Transverse colon (tissue), 4 donors: ENCODE measurements around the gene CAPN12. TPM values are rescaled to one million over a fixed set of nuclear protein-coding genes. Genes with fewer than 3 reads are reported as not detected.

Experiments
- DNase-seq: peaks from one replicate; pipeline ENCODE4 v3.0.0-alpha.2; 2019
- H3K27ac ChIP-seq, 4 donors: fragments of 200-600 bp; sonication (generic); 2 replicates each; pipeline ENCODE4 v1.5.1; 2016 to 2018; ENCODE audit warnings: inconsistent platforms in 4 of 4
- H3K27me3 ChIP-seq: fragments of 200-600 bp; sonication (generic); 2 replicates; pipeline ENCODE4 v1.5.1; 2017; ENCODE audit warnings: inconsistent platforms
- H3K36me3 ChIP-seq, 4 donors: fragments of 200-600 bp; sonication (generic); 2 replicates each; pipeline ENCODE4 v1.5.1; 2017 to 2019; ENCODE audit warnings: inconsistent platforms in 4 of 4
- H3K4me1 ChIP-seq, 4 donors: fragments of 200-600 bp; sonication (generic); 2 replicates each; pipeline ENCODE4 v1.5.1; 2017 to 2020; ENCODE audit warnings: inconsistent platforms in 4 of 4
- H3K4me3 ChIP-seq, 4 donors: fragments of 200-600 bp; sonication (generic); 1 replicate in 1 of 4; 2 replicates in 3 of 4; pipeline versions ENCODE4 v1.5.1 to v1.6.1; 2017 to 2019; ENCODE audit warnings: inconsistent platforms in 4 of 4
- H3K9me3 ChIP-seq, 2 donors: fragments of 200-600 bp; sonication (generic); 2 replicates each; pipeline ENCODE4 v1.5.1; 2017 to 2019; ENCODE audit warnings: inconsistent platforms in 2 of 2
- EP300 ChIP-seq: sonication (generic); formaldehyde crosslinking; IDR thresholded peaks from one replicate; pipeline ENCODE4 v1.6.1; 2017; ENCODE audit warnings: antibody characterized with exemption, low read depth
- POLR2A ChIP-seq: fragments of 450-650 bp; IDR thresholded peaks from one replicate; pipeline ENCODE4 v1.6.1; 2016; ENCODE audit warnings: antibody characterized with exemption, mild to moderate bottlenecking, moderate library complexity
- POLR2AphosphoS5 ChIP-seq, 3 donors: sonication (generic); formaldehyde crosslinking; IDR thresholded peaks; one replicate each; pipeline ENCODE4 v1.6.1; 2016; ENCODE audit warnings: antibody characterized with exemption in 3 of 3
- WGBS, 2 donors: methylation state at CpG; one replicate each; pipeline ENCODE4 v1.1.5; 2018; ENCODE audit warnings: low coverage in 1 of 2; 5-methylcytosine and 5-hydroxymethylcytosine counted together
- in situ Hi-C, 4 donors: fragments of 200-750 bp; cut with MboI; loops; one replicate each; pipeline versions ENCODE4 v1.15.0 to v1.15.1; 2017; ENCODE audit warnings: low sequenced_read_pairs in 3 of 4, low pct_ligation_motif_present in 1 of 4, low pct_unique_long_range_greater_than_20kb in 1 of 4
- intact Hi-C: fragments of 100-400 bp; cut with DNase I; formaldehyde crosslinking; loops from one replicate; pipeline ENCODE4 v1.15.1; 2023; ENCODE audit warnings: low total_unique reads
- total RNA-seq, 4 donors: library from RNA; depleted of rRNA; stranded (reverse); fragments of >200 nt; gene quantifications; one replicate each; pipeline ENCODE4 v1.1.0, GENCODE V29; 2016
- TF ChIP-seq, protein P1 (sequence below), 5 experiments: fragments of 200-600 bp in 3 of 5; fragments of 450-650 bp in 2 of 5; sonication (generic) in 3 of 5; IDR thresholded peaks; 1 replicate in 2 of 5; 2 replicates in 3 of 5; pipeline ENCODE4 v1.5.1; 2016 to 2017; ENCODE audit warnings: antibody characterized with exemption in 5 of 5, inconsistent platforms in 3 of 5, mild to moderate bottlenecking in 2 of 5, moderate library complexity in 1 of 5

CAPN12 gene
- total RNA-seq, 4 donors from 2014 or later: 2.6 to 44.8 (median 14.4) TPM; not detected in 1

DNA sequence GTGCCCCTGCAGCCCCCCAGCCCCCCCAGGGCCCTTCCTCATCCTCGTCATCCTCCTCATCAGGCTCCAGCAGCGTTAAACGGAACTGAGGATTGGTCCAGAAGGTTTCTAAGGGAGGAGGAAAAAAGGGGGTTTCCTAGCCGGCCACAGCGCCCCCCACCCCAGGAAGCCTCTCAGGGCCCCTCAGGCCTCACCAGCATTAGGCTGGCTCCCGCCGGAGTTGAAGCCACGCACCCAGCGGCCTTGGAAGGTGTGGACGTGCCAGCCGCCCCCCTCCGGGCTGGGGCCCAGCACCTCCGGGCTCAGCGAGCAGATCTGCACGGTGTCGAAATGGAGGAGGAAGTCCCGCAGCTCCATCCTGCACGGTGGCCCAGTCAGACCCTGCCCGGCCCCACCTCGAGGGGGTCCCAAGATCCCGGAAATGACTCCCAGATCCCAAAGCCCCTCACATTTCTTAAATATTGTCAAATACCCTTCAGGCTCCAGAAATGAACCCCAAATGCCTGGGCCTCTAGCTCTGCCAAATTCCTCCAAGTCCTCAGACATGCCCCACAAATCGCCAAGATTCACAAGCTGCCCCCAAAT lies 6.9 kb downstream of the CAPN12 start:
- Histone ChIP-seq H3K27ac (no peak overlapping the region), H3K4me3 (peak overlapping the region in 1 of 4 donors; percentile 2), H3K36me3 (no peaks in the 10 kb centered on the region), H3K9me3 (no peaks in the 10 kb centered on the region), H3K4me1 (peaks cover 0 to 38% (median 27%) of the 10 kb centered on the region in 4 donors), H3K27me3 (no peaks in the 10 kb centered on the region)
- DNase-seq: no peak
- intact Hi-C loops: no loop called here
- in situ Hi-C loops: no loop called here
- TF ChIP-seq EP300 (no peak), POLR2AphosphoS5 (IDR thresholded peaks at IDR 0.05) (no peak), POLR2A (no peak)
- TF ChIP-seq, protein P1, sequence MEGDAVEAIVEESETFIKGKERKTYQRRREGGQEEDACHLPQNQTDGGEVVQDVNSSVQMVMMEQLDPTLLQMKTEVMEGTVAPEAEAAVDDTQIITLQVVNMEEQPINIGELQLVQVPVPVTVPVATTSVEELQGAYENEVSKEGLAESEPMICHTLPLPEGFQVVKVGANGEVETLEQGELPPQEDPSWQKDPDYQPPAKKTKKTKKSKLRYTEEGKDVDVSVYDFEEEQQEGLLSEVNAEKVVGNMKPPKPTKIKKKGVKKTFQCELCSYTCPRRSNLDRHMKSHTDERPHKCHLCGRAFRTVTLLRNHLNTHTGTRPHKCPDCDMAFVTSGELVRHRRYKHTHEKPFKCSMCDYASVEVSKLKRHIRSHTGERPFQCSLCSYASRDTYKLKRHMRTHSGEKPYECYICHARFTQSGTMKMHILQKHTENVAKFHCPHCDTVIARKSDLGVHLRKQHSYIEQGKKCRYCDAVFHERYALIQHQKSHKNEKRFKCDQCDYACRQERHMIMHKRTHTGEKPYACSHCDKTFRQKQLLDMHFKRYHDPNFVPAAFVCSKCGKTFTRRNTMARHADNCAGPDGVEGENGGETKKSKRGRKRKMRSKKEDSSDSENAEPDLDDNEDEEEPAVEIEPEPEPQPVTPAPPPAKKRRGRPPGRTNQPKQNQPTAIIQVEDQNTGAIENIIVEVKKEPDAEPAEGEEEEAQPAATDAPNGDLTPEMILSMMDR (IDR thresholded peaks at IDR 0.05): no peak
- 64 to 80% methylated on average over 3 to 20 of the region's 22 CpGs for WGBS, 2 donors

DNA sequence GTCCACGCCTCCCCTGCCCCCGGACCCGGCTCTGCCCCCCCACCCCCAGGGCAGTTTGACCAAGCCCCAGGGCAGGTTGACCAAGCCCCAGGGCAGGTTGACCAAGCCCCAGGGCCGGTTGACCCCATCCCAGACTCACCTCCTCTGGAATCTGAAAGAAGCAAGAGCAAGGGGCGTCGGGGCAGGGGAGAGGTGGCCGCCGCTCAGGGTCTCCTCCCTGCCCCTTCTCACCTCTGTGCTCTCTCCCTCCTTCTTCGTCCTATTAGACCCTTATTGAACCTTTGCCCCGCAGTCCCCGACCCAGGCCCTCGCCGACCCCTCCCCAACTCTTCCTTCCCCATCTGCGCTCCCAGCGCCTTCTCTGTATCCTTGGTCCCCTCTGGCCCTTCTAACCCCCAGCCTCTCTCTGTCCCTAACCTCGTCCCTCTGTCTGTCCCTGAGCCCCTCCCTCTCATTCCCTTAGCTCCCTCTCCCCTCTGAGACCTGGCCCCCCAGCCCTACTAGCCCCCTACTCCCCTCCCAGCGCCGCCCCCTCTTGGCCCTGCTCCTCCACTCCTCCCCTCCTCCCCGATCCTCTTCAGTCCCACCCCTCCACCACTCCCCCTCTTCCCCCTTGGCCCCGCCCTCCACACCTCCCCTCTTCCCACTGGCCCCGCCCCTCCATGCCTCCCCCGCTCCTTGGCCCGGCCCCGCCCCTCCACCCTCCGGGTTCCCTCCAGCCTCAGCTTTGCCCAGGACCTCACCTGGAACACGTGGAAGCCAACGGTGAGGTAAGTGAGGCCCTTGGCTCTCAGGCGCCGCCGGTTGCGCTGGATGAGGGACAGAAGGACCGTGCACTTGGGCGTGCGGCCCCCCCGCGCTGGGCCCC lies 7.6 kb downstream of the CAPN12 start:
- Histone ChIP-seq H3K4me1 (peaks cover 0 to 42% (median 33%) of the 10 kb centered on the region in 4 donors), H3K4me3 (peak overlapping the region; percentile 12 to 48 (median 36)), H3K9me3 (no peaks in the 10 kb centered on the region), H3K27me3 (no peaks in the 10 kb centered on the region), H3K27ac (peak overlapping the region; percentile 43 to 81 (median 70)), H3K36me3 (no peaks in the 10 kb centered on the region)
- intact Hi-C loops (no loop called here), in situ Hi-C loops (no loop called here)
- TF ChIP-seq POLR2A: no peak
- TF ChIP-seq, protein P1 (IDR thresholded peaks at IDR 0.05): no peak
- no peak for TF ChIP-seq EP300
- TF ChIP-seq POLR2AphosphoS5 (IDR thresholded peaks at IDR 0.05): no peak
- 0 to 9% methylated on average over 1 to 23 of the region's 36 CpGs for WGBS, 2 donors
- DNase-seq: peak; percentile 90

DNA sequence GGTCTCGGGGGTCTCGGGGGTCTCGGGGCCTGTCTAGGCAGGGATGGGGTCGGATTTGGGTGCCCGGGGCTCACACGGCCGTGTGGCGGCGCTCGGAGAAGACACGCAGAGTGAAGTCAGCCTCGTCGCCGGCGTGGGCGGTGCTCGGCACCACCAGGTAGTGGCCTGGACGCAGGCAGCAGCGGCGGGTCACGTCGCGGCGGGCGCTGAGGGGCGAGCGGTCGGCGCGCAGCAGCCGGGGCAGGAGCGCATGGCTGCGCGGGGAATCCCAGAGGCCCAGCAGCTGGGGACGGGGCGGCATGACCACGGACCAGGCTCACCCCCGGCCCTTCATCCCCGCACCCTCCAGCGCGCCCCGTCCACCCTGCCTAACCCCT lies 8.2 kb downstream of the CAPN12 start:
- no peaks in the 10 kb centered on the region for H3K9me3 ChIP-seq
- intact Hi-C loops: no loop called here
- H3K36me3 ChIP-seq: no peaks in the 10 kb centered on the region
- H3K27me3 ChIP-seq: no peaks in the 10 kb centered on the region
- peak overlapping the region; percentile 43 to 81 (median 70) for H3K27ac ChIP-seq
- 3% methylated on average over 21 of the region's 42 CpGs; no CpG with 5 or more reads in 1 of the 2 donors for WGBS, 2 donors
- peak overlapping the region; percentile 12 to 48 (median 36) for H3K4me3 ChIP-seq
- no peak for TF ChIP-seq EP300
- TF ChIP-seq POLR2AphosphoS5 (IDR thresholded peaks at IDR 0.05): peak in 2 of 3 donors; percentile 45 to 52
- peak; percentile 20 for TF ChIP-seq POLR2A
- TF ChIP-seq, protein P1 (IDR thresholded peaks at IDR 0.05): no peak
- in situ Hi-C loops: no loop called here
- DNase-seq: peak; percentile 69
- H3K4me1 ChIP-seq: peaks cover 4 to 48% (median 38%) of the 10 kb centered on the region in 4 donors

DNA sequence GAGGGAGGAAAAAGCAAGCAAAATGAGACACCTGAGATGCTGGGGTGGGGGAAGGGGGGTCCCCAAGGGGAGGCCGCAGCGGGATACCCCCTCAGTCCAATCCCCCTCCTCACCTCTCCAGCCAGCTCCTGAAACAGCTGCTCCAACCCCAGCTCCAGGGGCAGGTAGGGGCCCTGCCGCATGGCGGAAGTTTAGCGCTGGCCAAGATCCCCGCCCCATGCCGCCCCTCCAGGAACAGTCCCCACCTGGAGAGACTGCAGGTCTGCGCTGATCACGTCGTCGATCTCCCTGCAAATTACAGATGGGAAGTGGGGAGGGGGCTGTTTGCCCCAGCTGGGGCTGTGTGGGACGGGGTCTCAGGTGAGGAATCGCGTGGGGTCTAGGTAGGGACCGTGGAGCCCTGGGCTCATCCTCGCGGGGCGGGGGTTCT lies 9.0 kb downstream of the CAPN12 start:
- H3K27ac ChIP-seq: peak overlapping the region; percentile 82 to 89 (median 85)
- TF ChIP-seq POLR2A: peak; percentile 24
- TF ChIP-seq POLR2AphosphoS5 (IDR thresholded peaks at IDR 0.05): peak in 1 of 3 donors; percentile 10
- TF ChIP-seq, protein P1 (IDR thresholded peaks at IDR 0.05): no peak
- TF ChIP-seq EP300: no peak
- WGBS, 2 donors: 24% methylated on average over 15 of the region's 18 CpGs; no CpG with 5 or more reads in 1 of the 2 donors
- in situ Hi-C loops: no loop called here
- peak overlapping the region in 2 of 4 donors; percentile 19 to 20 for H3K4me3 ChIP-seq
- no peaks in the 10 kb centered on the region for H3K36me3 ChIP-seq
- peak; percentile 73 for DNase-seq
- H3K4me1 ChIP-seq: peaks cover 4 to 55% (median 43%) of the 10 kb centered on the region in 4 donors
- no peaks in the 10 kb centered on the region for H3K9me3 ChIP-seq
- no peaks in the 10 kb centered on the region for H3K27me3 ChIP-seq
- intact Hi-C loops: no loop called here
